ENCODE measurements around the gene AGFG2.

AGFG2 gene

GRCh38 chr7:100559127-100559526 is 20.1 kb downstream of the AGFG2 start:
- TF ChIP-seq ZNF639 (tag by site-specific recombination; IDR thresholded peaks at IDR 0.05) = no peak
- TF ChIP-seq ZNF302 (tag by site-specific recombination; IDR thresholded peaks at IDR 0.05; ENCODE audit: low read depth) = no peak
- TF ChIP-seq PRDM10 (tag by site-specific recombination; IDR thresholded peaks at IDR 0.05) = no peak
- no peak for TF ChIP-seq PRDM1 (tag by site-specific recombination; IDR thresholded peaks at IDR 0.05)
- TF ChIP-seq GLI2 (tag by site-specific recombination; IDR thresholded peaks at IDR 0.05; ENCODE audit: borderline replicate concordance, low read depth) = no peak
- TF ChIP-seq ZBTB6 (tag by site-specific recombination; IDR thresholded peaks at IDR 0.05) = no peak
- TF ChIP-seq ZNF214 (tag by site-specific recombination; IDR thresholded peaks at IDR 0.05; ENCODE audit: borderline replicate concordance) = no peak
- TF ChIP-seq ZNF133 (tag by site-specific recombination; IDR thresholded peaks at IDR 0.05) = no peak
- TF ChIP-seq ZNF837 (tag by site-specific recombination; IDR thresholded peaks at IDR 0.05) = no peak
- TF ChIP-seq ZNF174 (tag by site-specific recombination; IDR thresholded peaks at IDR 0.05) = no peak
- TF ChIP-seq ZSCAN16 (tag by site-specific recombination; IDR thresholded peaks at IDR 0.05) = no peak
- no peak for TF ChIP-seq ZNF423 (tag by site-specific recombination; IDR thresholded peaks at IDR 0.05)
- no peak for TF ChIP-seq BCL11B (tag by site-specific recombination; IDR thresholded peaks at IDR 0.05; ENCODE audit: low read depth)
- no peak for TF ChIP-seq ZNF366 (tag by site-specific recombination; conservative IDR thresholded peaks at IDR 0.05)
- TF ChIP-seq ZNF221 (tag by site-specific recombination; IDR thresholded peaks at IDR 0.05; ENCODE audit: borderline replicate concordance) = no peak
- TF ChIP-seq ZNF157 (tag by site-specific recombination; IDR thresholded peaks at IDR 0.05) = no peak
- no peak for TF ChIP-seq ZBTB21 (tag by site-specific recombination; IDR thresholded peaks at IDR 0.05)
- TF ChIP-seq ZNF785 (tag by site-specific recombination; IDR thresholded peaks at IDR 0.05) = no peak
- TF ChIP-seq ZNF488 (tag by site-specific recombination; IDR thresholded peaks at IDR 0.05) = no peak
- H3K4me3 ChIP-seq (ENCODE audit: low read depth, low read length) = no peak overlapping the region
- H3K4me1 ChIP-seq (ENCODE audit: control insufficient read depth, insufficient read depth, low read length) = no peaks in the 10 kb centered on the region
- ChIA-PET CTCF (interaction anchor here (0.6 to 3.8 kb wide), 37 partner anchors 7 to 426 kb away, joined by 3 to 85 read pairs (median 5); partner anchors contain the start of genes AGFG2, FBXO24, LRCH4 and NYAP1), POLR2A (interaction anchor here (0.7 to 1.5 kb wide), 6 partner anchors 20 to 134 kb away, joined by 3 to 9 read pairs (median 4); partner anchors contain the start of genes AGFG2, GNB2 and TSC22D4)
- H3K27ac ChIP-seq (ENCODE audit: extremely low read depth, low read depth, low read length) = no peak overlapping the region
- peaks cover 6 to 29% of the 10 kb centered on the region in 2 experiments; a peak in 2 of 3 replicates for H3K36me3 ChIP-seq (ENCODE audit: control insufficient read depth in 2 of 2, insufficient read depth in 1 of 2, low read length in 2 of 2)
- H3K9me3 ChIP-seq (ENCODE audit: control insufficient read depth, insufficient read depth, low read depth, low read length) = no peaks in the 10 kb centered on the region
